ENCODE results near the gene KCNC1.

The KCNC1 gene

GRCh38 chr11:17796154-17796553, 61.6 kb downstream of the KCNC1 start:
- no peak for DNase-seq

GRCh38 chr11:17798253-17798652, 63.7 kb downstream of the KCNC1 start:
- DNase-seq = no peak

- no peak for DNase-seq
Observed at GRCh38 chr11:17798716-17799115, 64.1 kb downstream of the KCNC1 start.

DNA sequence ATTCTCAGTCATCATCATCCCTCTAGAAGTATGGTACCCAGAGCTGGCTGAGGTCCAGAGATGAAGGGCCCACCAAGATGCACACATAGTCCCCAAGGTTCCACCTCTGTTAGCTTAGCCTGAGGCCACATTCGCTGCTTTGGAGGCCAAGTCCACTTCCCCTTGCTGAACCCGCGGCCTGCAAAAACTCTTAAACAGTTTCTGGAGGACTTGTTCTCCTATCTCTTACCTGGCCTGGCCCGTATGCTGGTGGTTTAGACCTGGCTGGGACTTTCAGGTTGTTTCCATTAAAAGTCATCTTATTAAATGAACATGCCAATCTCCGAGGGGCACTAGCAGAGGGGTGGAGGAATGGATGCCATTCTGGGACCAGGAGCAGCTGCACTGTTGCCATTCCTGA, 64.6 kb downstream of the KCNC1 start:
- no peak for DNase-seq

GRCh38 chr11:17801166-17801565, 66.6 kb downstream of the KCNC1 start:
- no peak for DNase-seq

DNA sequence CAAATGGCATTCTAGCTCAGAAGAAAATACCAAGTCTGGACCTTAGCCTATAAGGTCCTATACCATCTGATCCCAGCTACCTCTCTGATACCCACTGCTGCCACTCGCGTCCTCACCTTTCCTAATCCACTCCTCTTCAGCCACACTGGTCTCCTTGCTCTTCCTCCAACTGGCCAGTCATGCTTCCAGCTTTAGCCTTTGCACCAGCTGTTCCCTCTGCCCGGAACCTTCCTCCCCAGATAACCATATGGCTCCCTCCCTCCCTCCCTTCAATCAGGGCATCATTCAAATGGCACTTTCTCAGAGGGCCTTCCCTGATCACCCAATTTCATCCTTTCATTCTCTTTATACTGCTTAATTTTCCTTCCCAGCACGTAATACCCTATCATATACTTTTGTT, 67.9 kb downstream of the KCNC1 start:
- DNase-seq = no peak

GRCh38 chr11:17803754-17804334, 69.3 kb downstream of the KCNC1 start:
- DNase-seq = no peak

DNA sequence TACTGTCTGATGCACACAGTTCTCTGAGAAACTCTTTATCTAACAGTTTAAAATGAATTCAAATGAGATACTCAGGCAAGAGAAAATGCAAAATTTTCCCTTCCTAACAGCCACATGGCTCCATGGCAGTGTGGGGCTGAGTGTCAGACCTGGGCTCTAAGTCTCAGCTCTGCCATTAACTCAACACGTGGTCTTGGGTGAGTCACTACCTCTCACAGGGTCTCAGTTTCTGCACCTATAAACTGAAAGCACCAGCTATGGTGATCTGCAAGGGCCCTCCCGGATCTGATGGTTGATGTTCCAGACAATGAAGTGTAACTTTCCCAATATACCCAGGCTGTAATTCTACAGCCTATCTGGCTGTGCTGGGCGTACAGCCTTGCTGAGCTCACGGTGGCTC, 70.5 kb downstream of the KCNC1 start:
- DNase-seq = no peak

DNA sequence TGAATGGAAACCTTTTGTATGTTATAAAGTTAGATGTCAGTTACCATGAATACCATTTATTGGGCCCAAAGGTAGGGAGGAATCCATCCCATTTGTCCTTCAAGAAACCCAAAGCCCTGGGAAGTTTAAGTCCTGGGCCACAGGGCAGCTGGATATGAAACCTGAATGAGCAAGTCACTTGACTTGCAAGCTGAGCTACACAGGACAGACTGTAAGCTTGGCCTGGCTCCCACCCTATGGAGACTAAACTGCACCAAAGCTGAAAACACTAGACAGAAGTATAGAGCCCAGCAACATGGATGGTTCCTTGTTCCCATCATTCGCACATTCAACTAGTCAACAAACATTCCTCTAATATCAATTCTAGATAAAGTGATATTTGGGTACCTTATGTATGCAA, 71.3 kb downstream of the KCNC1 start:
- no peak for DNase-seq

DNA sequence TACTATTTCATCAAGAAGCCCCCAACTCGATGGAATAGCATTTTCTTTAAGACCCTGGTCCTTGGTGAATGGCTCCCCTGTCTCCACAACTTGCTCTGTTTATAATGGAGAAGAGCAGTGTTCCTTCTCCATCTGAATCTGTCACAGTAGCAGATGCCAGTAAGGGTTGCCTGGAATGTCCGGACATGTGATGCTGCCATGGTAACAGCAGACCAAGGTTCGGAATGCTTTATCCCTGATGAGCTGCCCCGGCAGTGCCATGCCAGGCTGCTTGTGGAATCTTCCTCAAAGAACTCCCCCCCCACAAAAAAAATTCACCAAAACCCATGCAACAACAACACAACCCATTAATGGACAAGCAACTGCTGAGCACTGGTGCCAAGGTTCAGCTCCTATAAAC, 72.5 kb downstream of the KCNC1 start:
- no peak for DNase-seq

DNA sequence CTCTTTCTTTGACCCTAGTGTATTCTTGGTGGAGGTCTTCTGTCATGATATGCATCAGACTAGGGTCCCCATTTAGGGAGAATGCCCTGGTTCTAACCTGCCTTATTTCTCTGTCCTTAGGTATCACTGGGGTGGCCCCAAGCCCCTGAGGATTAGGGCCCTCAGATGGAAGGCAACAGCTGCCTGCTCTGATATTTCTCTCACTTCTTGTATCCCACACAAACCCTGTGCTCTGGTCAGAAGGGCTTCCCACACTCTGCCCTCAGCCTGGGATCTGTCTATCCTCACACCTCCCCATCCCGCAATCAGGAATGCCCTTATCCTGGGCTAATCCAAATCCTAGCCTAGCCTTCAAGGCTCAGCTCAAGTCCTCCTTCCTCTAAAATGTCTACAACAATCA, 75.5 kb downstream of the KCNC1 start:
- DNase-seq = no peak

GRCh38 chr11:17810746-17811145, 76.2 kb downstream of the KCNC1 start:
- no peak for DNase-seq

GRCh38 chr11:17811352-17811751, 76.8 kb downstream of the KCNC1 start:
- DNase-seq = no peak

- DNase-seq = no peak
Observed at GRCh38 chr11:17812091-17812864, 77.7 kb downstream of the KCNC1 start.

GRCh38 chr11:17812865-17813187, 78.2 kb downstream of the KCNC1 start:
- DNase-seq = no peak

DNA sequence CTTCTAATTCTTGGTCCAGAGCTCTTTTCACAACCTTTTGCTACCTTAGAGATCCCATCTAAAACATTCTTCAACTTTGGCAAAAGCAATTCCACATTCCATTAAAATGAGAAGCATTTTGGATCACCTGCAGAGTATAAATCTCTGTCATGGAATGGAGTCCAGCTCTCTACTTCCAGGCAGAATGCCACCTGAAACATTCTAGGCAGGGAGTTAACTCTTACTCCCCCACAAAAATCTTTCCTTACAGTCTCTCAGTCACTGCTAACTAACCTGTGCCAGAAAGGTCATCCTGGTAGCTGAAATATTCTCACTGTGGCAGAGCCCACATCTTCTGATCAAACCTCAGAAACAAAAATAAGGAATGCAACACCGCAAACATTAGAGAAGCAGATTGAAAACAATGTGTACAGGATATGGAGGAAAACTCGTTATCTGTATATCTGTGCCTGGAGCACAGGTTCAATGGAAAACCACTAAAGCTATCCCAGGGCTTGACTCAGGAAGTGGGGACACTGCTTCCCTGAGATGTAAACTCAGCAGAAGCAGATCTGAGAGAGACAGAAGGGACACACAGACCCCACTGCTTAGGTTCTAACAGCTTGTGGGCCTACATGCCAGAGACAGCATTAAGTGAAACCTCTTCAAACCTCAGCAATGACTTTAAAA, 78.9 kb downstream of the KCNC1 start:
- DNase-seq = no peak

- DNase-seq = no peak
Observed at GRCh38 chr11:17814546-17814945, 80.0 kb downstream of the KCNC1 start.

GRCh38 chr11:17816232-17816931, 81.8 kb downstream of the KCNC1 start:
- no peak for DNase-seq

GRCh38 chr11:17821648-17822400, 87.2 kb downstream of the KCNC1 start:
- no peak for DNase-seq

- DNase-seq = no peak
Observed at GRCh38 chr11:17822401-17822781, 87.8 kb downstream of the KCNC1 start.

GRCh38 chr11:17827006-17827405, 92.4 kb downstream of the KCNC1 start:
- DNase-seq = no peak

- DNase-seq = no peak
Observed at GRCh38 chr11:17828311-17828751, 93.8 kb downstream of the KCNC1 start.

- DNase-seq = no peak
Observed at GRCh38 chr11:17831228-17831627, 96.6 kb downstream of the KCNC1 start.

All from cortex of kidney (tissue), 1 donor.